K562 (cell line): Measurements from ENCODE around the gene PRKG1. TPM values are rescaled to one million over a fixed set of nuclear protein-coding genes. Genes with fewer than 3 reads are reported as not detected.

Experiments
- ATAC-seq: fragments of 200-7000 bp; cut with Tn5 transposase; 3 replicates; pipeline ENCODE4 v1.9.1; 2020; ENCODE audit warnings: moderate library complexity
- BruUV-seq: library from RNA; stranded (reverse); fragments of 400-500 nt; replicated peaks from 2 replicates; lab custom pipeline; 2021; lab: Mats Ljungman, UMichigan
- CTCF ChIA-PET: fragments of 300-600 bp; formaldehyde crosslinking; extraction: SDS; loops from one replicate; lab custom pipeline; 2021; ENCODE audit warnings: low intra/inter-chr PET ratio; lab: Yijun Ruan, JAX
- POLR2A ChIA-PET: fragments of 300-600, 350-650 bp; sonication (Branson Sonifier 250); formaldehyde crosslinking; extraction: SDS; loops from one replicate; lab custom pipeline; 2021; ENCODE audit warnings: antibody characterized with exemption, inconsistent platforms; lab: Yijun Ruan, JAX
- DNase-seq, 4 experiments: peaks; one replicate each; pipeline versions ENCODE4 v3.0.0 to v3.0.0-alpha.2; 2011 to 2018; ENCODE audit warnings: low spot score in 3 of 4, mixed read lengths in 3 of 4; ENCODE audit errors: extremely low read depth in 1 of 4
- FAIRE-seq: peaks from 2 replicates; lab custom pipeline; 2011; peaks lifted over from hg19 to GRCh38; lab: Jason Lieb, UNC
- H2AFZ ChIP-seq: 2 replicates; pipeline ENCODE4 v1.6.0; 2011; ENCODE audit warnings: low read depth, low read length, control low read depth, inconsistent platforms
- H3K27ac ChIP-seq: fragments of 200-600 bp; 3 replicates; pipeline ENCODE4 v1.8.0; 2011; ENCODE audit warnings: low read depth, mild to moderate bottlenecking, control low read depth, inconsistent platforms, low read length, moderate library complexity, mixed read lengths; ENCODE audit errors: extremely low read depth
- H3K27me3 ChIP-seq, 2 experiments: fragments of 300-600 bp in 1 of 2; 2 replicates in 1 of 2; 3 replicates in 1 of 2; pipeline versions ENCODE4 v1.6.0 to v1.8.0; 2011; ENCODE audit warnings: inconsistent platforms in 2 of 2, low read length in 2 of 2, mild to moderate bottlenecking in 1 of 2, mixed read lengths in 1 of 2, moderate library complexity in 1 of 2; ENCODE audit not compliant: control insufficient read depth in 2 of 2, insufficient read depth in 2 of 2
- H3K36me3 ChIP-seq: fragments of 300-600 bp; 3 replicates; pipeline ENCODE4 v1.8.0; 2011; ENCODE audit warnings: mild to moderate bottlenecking, low read length, inconsistent platforms; ENCODE audit not compliant: control insufficient read depth, insufficient read depth
- H3K4me1 ChIP-seq, 2 experiments: fragments of 200-600 bp in 1 of 2; replicated peaks in 1 of 2; 2 replicates in 1 of 2; 3 replicates in 1 of 2; pipeline versions ENCODE4 v1.5.1 to v1.8.0; 2011; ENCODE audit warnings: inconsistent platforms in 2 of 2, low read length in 2 of 2, mild to moderate bottlenecking in 1 of 2, mixed read lengths in 1 of 2, moderate library complexity in 1 of 2; ENCODE audit not compliant: control insufficient read depth in 2 of 2, insufficient read depth in 2 of 2
- H3K4me2 ChIP-seq: 2 replicates; pipeline ENCODE4 v1.6.1; 2011; ENCODE audit warnings: low read length, control low read depth, inconsistent platforms, mixed read lengths; ENCODE audit not compliant: insufficient read depth
- H3K4me3 ChIP-seq: fragments of 200-600 bp; sonication (generic), shearing (Covaris generic); 2 replicates; pipeline ENCODE4 v1.5.1; 2016; ENCODE audit warnings: control low read depth, inconsistent platforms
- H3K79me2 ChIP-seq: fragments of 200-600 bp; 3 replicates; pipeline ENCODE4 v1.8.0; 2011; ENCODE audit warnings: low read length, inconsistent platforms; ENCODE audit not compliant: control insufficient read depth, insufficient read depth
- H3K9ac ChIP-seq, 2 experiments: 2 replicates each; pipeline versions ENCODE4 v1.6.0 to v1.6.1; 2011; ENCODE audit warnings: low read depth in 2 of 2, low read length in 2 of 2, control low read depth in 1 of 2, inconsistent platforms in 1 of 2, mild to moderate bottlenecking in 1 of 2, mixed read lengths in 1 of 2; ENCODE audit not compliant: insufficient read depth in 1 of 2
- H3K9me1 ChIP-seq: one replicate; pipeline ENCODE4 v1.6.0; 2011; ENCODE audit warnings: inconsistent platforms, mild to moderate bottlenecking, low read length, moderate library complexity; ENCODE audit not compliant: control insufficient read depth, insufficient read depth
- H3K9me3 ChIP-seq: replicated peaks from 2 replicates; pipeline ENCODE4 v1.5.1; 2011; ENCODE audit warnings: low read depth, low read length, inconsistent platforms; ENCODE audit not compliant: control insufficient read depth, insufficient read depth
- H4K20me1 ChIP-seq: replicated peaks from 2 replicates; pipeline ENCODE4 v1.6.1; 2011; ENCODE audit warnings: low read length, inconsistent platforms, mixed read lengths; ENCODE audit not compliant: control insufficient read depth, insufficient read depth
- C11orf30 ChIP-seq: fragments of 450-650 bp; IDR thresholded peaks from 2 replicates; pipeline ENCODE4 v1.6.1; 2016; ENCODE audit warnings: low read depth, mild to moderate bottlenecking
- CSDE1 ChIP-seq, 2 experiments: fragments of 450-650 bp; IDR thresholded peaks; 2 replicates each; pipeline ENCODE4 v1.6.1; 2016; ENCODE audit warnings: mild to moderate bottlenecking in 1 of 2
- KDM2B ChIP-seq: fragments of 250-450 bp; sonication (Bioruptor Pico); IDR thresholded peaks from 2 replicates; pipeline ENCODE4 v1.8.0; 2021; ENCODE audit warnings: mild to moderate bottlenecking, moderate library complexity
- NFATC3 ChIP-seq: fragments of 450-650 bp; IDR thresholded peaks from 2 replicates; pipeline ENCODE4 v1.6.1; 2017; ENCODE audit warnings: mild to moderate bottlenecking
- POLR3G ChIP-seq: IDR thresholded peaks from 2 replicates; pipeline ENCODE4 v1.6.1; 2011; ENCODE audit not compliant: insufficient read length, insufficient replicate concordance; ENCODE audit errors: extremely low read depth
- SMAD1 ChIP-seq: fragments of 150-350 bp; IDR thresholded peaks from 2 replicates; pipeline ENCODE4 v1.6.1; 2014; ENCODE audit warnings: low read length, low read depth; ENCODE audit not compliant: partially characterized antibody
- SMC3 ChIP-seq: conservative IDR thresholded peaks from 2 replicates; pipeline ENCODE4 v1.6.1; 2011; ENCODE audit warnings: low read depth, low read length, improper control_type of control experiment; ENCODE audit not compliant: insufficient read depth
- YBX1 ChIP-seq: fragments of 450-650 bp; IDR thresholded peaks from 2 replicates; pipeline ENCODE4 v1.7.1; 2016; ENCODE audit warnings: mild to moderate bottlenecking
- ZNF76 ChIP-seq: fragments of 250-450 bp; sonication (Bioruptor Pico); IDR thresholded peaks from 2 replicates; pipeline ENCODE4 v1.4.0; 2020; ENCODE audit warnings: mild to moderate bottlenecking, moderate library complexity, borderline replicate concordance
- ZNF766 ChIP-seq: fragments of 200-800 bp; sonication (Bioruptor generic); conservative IDR thresholded peaks from 2 replicates; pipeline ENCODE4 v1.6.1; 2016; ENCODE audit warnings: missing genetic modification characterization, missing compliant biosample characterization
- WGBS: fragments of 100-300 bp; shearing (Covaris generic); methylation state at CpG from one replicate; pipeline ENCODE4 v1.1.6; 2016; ENCODE audit warnings: low coverage, mixed read lengths; ENCODE audit not compliant: insufficient coverage; ENCODE audit errors: missing lambda C conversion rate; 5-methylcytosine and 5-hydroxymethylcytosine counted together
- in situ Hi-C: fragments of 300-500 bp; cut with MboI; formaldehyde crosslinking; loops from 4 replicates; pipeline ENCODE4 v1.15.0; 2018; ENCODE audit warnings: inconsistent platforms, mixed read lengths
- intact Hi-C: fragments of 100-400 bp; cut with micrococcal nuclease; formaldehyde crosslinking; loops from 2 replicates; pipeline ENCODE4 v1.14.2; 2022
- polyA plus RNA-seq, 8 experiments: library from polyadenylated mRNA; depleted of rRNA in 4 of 8; stranded (reverse) in 5 of 8; unstranded in 3 of 8; fragments of >200 nt; fragmentation: Nextera tagmentation in 2 of 8; fragmentation: Illumina TruSeq in 1 of 8; extraction: Ambion mirVana in 2 of 8; extraction: Trizol in 1 of 8; gene quantifications; 2 replicates each; pipeline versions ENCODE4 v1.2.1 to v1.2.3, GENCODE V29; 2011 to 2014; ENCODE audit warnings: inconsistent platforms in 1 of 8, missing spikeins in 1 of 8
- total RNA-seq, 7 experiments: library from RNA; depleted of rRNA in 6 of 7; stranded (reverse); fragments of >200 nt in 6 of 7; fragmentation: Illumina TruSeq in 2 of 7; extraction: Trizol in 2 of 7; gene quantifications; 2 replicates each; pipeline versions ENCODE4 v1.2.1 to v1.2.3, GENCODE V29; 2011 to 2021; ENCODE audit warnings: low replicate concordance in 1 of 7
- TF ChIP-seq, protein P1 (sequence below): fragments of 250-450 bp; sonication (Bioruptor Pico); IDR thresholded peaks from 2 replicates; pipeline ENCODE4 v1.4.0; 2020; ENCODE audit warnings: mild to moderate bottlenecking, moderate library complexity, borderline replicate concordance
- TF ChIP-seq, protein P2 (sequence below): sonication (generic); formaldehyde crosslinking; IDR thresholded peaks from 2 replicates; pipeline ENCODE4 v1.8.0; 2022; ENCODE audit warnings: mild to moderate bottlenecking, low read depth, missing genetic modification reagents
- TF ChIP-seq, protein P3 (sequence below): fragments of 250-450 bp; sonication (Bioruptor Pico); IDR thresholded peaks from 2 replicates; pipeline ENCODE4 v1.5.0; 2021; ENCODE audit warnings: mild to moderate bottlenecking, moderate library complexity

PRKG1 gene
- total and polyA plus RNA-seq, 9 of the 15 experiments (the other 6 are each of a cell fraction or from before 2014, with no cell fraction given), result 0.22 TPM; not detected in 8

DNA sequence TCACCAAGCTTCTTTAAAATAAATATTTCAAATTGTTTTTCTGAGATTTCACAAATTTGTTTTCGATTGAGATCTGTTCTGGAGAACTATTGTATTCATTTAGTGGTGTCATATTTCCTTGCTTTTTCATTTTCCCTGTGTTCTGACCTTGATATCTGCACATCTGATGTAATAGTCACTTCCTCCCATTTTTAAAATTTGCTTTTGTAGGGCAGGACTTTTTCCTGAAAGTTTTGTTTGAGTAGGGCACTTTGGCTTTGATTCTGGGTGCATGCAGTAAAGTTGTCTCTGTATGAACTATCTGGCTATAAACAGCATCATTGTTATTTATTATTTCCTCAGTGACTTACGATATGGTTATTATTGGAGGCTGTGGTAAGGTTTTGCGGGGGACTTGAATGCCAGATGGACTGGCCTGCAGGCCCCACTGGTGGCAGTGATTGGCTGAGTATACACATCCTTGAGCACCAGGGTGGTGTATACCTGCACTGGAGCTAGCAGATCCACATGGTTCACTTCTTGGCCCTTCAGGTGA lies 541.5 kb downstream of the PRKG1 start (continued):
- TF ChIP-seq, protein P1, sequence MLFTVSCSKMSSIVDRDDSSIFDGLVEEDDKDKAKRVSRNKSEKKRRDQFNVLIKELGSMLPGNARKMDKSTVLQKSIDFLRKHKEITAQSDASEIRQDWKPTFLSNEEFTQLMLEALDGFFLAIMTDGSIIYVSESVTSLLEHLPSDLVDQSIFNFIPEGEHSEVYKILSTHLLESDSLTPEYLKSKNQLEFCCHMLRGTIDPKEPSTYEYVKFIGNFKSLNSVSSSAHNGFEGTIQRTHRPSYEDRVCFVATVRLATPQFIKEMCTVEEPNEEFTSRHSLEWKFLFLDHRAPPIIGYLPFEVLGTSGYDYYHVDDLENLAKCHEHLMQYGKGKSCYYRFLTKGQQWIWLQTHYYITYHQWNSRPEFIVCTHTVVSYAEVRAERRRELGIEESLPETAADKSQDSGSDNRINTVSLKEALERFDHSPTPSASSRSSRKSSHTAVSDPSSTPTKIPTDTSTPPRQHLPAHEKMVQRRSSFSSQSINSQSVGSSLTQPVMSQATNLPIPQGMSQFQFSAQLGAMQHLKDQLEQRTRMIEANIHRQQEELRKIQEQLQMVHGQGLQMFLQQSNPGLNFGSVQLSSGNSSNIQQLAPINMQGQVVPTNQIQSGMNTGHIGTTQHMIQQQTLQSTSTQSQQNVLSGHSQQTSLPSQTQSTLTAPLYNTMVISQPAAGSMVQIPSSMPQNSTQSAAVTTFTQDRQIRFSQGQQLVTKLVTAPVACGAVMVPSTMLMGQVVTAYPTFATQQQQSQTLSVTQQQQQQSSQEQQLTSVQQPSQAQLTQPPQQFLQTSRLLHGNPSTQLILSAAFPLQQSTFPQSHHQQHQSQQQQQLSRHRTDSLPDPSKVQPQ (CRISPR knock-in tag), result no peak
- TF ChIP-seq POLR3G, result no peak
- TF ChIP-seq SMAD1, result no peak
- TF ChIP-seq, protein P2, sequence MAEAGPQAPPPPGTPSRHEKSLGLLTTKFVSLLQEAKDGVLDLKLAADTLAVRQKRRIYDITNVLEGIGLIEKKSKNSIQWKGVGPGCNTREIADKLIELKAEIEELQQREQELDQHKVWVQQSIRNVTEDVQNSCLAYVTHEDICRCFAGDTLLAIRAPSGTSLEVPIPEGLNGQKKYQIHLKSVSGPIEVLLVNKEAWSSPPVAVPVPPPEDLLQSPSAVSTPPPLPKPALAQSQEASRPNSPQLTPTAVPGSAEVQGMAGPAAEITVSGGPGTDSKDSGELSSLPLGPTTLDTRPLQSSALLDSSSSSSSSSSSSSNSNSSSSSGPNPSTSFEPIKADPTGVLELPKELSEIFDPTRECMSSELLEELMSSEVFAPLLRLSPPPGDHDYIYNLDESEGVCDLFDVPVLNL, result no peak
- no peak for TF ChIP-seq SMC3
- TF ChIP-seq, all 486 proteins: peak for 0

DNA sequence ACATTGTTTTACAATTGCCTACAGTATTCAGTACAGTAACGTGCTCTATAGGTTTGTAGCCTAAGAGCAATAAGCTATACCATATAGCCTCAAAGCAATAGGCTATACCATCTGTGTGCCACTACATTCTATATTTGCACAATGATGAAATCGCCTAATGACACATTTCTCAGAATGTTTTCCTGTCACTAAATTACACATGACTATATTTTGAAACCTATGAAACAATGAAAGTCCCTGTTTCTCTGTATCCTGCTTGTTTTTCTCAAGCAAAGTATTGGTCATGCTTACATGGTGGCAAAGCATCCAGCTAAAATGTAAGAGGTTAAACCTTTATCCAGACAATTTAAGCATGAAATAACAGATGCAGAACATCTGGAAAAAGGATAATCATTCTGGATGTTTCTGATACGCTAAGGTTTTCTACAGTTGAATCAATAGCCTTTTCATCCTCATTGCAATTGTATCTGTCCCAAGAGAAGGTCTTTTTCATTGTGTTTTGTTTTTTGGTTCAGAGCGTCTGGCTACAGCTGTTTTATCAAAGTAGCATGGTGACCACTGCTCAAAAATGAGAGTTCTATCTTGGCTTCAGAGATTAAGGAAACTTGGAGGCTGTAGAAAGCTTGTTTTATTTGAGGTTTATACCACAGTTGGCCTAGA lies 543.4 kb downstream of the PRKG1 start:
- H4K20me1 ChIP-seq, result no peaks in the 10 kb centered on the region
- no peaks in the 10 kb centered on the region for H3K36me3 ChIP-seq
- H3K79me2 ChIP-seq, result no peaks in the 10 kb centered on the region
- DNase-seq (no peak), ATAC-seq (no peak), FAIRE-seq (no peak)
- H3K9me3 ChIP-seq, result no peaks in the 10 kb centered on the region; the same call in 1 of the 2 replicates
- no peaks in the 10 kb centered on the region for H3K4me1 ChIP-seq
- H3K9me1 ChIP-seq, result no peaks in the 10 kb centered on the region
- ChIA-PET CTCF (no interaction called here), POLR2A (no interaction called here)
- no peak overlapping the region for H3K9ac ChIP-seq
- in situ Hi-C loops, result no loop called here
- H3K4me3 ChIP-seq, result no peak overlapping the region
- intact Hi-C loops, result no loop called here
- BruUV-seq, result no TSS peak
- 0% methylated on average over 4 of the region's 4 CpGs for WGBS
- H3K27me3 ChIP-seq, result no peaks in the 10 kb centered on the region
- H3K4me2 ChIP-seq, result no peak overlapping the region
- no peak overlapping the region for H2AFZ ChIP-seq
- H3K27ac ChIP-seq, result no peak overlapping the region
- TF ChIP-seq YBX1, result no peak
- no peak for TF ChIP-seq C11orf30
- no peak for TF ChIP-seq KDM2B (CRISPR knock-in tag)
- TF ChIP-seq ZNF76 (CRISPR knock-in tag), result no peak
- TF ChIP-seq CSDE1 (IDR thresholded peaks at IDR 0.05), result no peak
- TF ChIP-seq ZNF766 (CRISPR knock-in tag), result no peak
- no peak for TF ChIP-seq NFATC3
- TF ChIP-seq, protein P3, sequence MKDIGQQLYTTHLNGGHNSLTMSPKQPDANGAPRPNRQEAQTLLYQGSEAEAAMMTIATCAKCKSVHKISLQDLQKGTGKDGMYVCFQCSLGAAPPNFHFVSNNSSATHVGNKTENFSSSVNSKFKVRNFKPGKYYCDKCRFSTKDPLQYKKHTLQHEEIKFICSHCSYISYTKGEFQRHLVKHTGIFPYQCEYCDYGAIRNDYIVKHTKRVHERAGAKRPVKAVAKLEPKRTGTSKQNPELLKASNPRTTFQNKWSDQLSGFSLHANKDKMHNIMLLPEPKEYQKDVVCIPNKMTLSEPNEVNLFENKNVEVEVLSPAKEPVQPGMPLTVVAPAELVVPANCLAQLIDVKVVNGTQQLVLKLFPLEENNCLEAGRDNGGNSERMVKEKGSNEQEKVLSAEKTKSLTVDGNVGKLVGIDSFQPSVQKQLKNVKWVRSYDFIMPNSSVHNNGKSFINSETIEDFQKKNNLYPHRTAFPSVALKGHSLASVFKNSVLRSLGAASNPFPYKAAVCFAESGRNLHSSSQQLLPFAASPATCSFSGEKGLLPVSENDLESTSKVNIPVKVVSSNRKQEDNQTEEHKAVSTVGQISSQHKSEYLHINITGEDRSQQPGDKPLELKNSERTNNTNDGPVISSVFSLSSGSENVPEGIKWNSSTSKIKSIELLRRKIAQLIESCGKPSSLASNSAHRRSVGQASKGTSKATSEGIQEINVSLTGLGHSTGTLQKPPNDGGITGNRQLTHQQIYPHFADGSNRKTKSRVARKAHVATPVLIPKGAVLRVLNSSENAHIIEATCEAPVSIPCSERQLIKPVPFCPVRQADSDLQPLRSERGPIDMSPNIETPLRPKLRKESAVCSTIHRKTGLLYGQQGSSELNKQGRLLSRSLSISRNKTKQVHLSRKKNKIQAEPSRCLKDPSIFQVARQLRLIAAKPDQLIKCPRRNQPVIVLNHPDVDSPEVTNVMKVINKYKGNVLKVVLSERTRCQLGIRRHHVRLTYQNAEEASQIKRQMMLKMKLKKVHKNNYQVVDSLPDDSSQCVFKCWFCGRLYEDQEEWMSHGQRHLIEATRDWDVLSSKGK, result no peak
